ENCODE results near the gene IARS1. TPM values are rescaled to one million over a fixed set of nuclear protein-coding genes. Genes with fewer than 3 reads are reported as not detected.

IARS1 gene
- total RNA-seq, 6 donors from 2014 or later: 39.0 to 114 (median 71.9) TPM

- no peak overlapping the region for H3K27ac ChIP-seq
- H3K36me3 ChIP-seq: peaks cover 4 to 39% (median 9%) of the 10 kb centered on the region in 4 donors
- TF ChIP-seq POLR2A (IDR thresholded peaks at IDR 0.05): no peak
- TF ChIP-seq EP300 (IDR thresholded peaks at IDR 0.05): no peak
- TF ChIP-seq CTCF (IDR thresholded peaks at IDR 0.05): no peak
- no peak for TF ChIP-seq POLR2AphosphoS5 (IDR thresholded peaks at IDR 0.05)
- no peak for ATAC-seq (ENCODE audit: low FRiP score in 2 of 2)
- H3K4me3 ChIP-seq: no peak overlapping the region
- DNase-seq: no peak
- no peaks in the 10 kb centered on the region for H3K27me3 ChIP-seq
- H3K4me1 ChIP-seq: peaks cover 16 to 33% (median 22%) of the 10 kb centered on the region in 4 donors
- WGBS, 2 donors: 94 to 95% methylated on average over 5 of the region's 5 CpGs
- no peaks in the 10 kb centered on the region for H3K9me3 ChIP-seq
Observed at GRCh38 chr9:92289708-92290390, 3.6 kb downstream of the IARS1 start.

DNA sequence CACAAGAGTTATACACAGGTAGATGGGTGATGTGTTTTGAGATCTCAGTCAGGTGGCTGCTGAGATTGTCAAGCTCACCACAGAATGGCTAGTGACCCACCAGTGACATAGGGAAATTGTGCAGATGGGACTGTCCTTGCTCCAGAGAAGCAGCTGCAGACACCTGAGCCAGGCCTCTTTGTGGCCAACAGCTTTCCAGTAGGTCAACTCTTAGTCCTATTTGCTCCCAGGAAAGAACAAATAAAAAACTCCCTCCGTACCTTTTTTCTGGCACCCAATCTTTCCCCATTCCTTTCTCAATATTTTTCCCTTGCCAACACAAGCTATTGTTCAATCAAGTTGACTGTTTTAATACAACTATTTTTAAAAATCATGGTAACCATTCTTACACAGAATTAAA, 14.2 kb downstream of the IARS1 start:
- DNase-seq (no peak), ATAC-seq (ENCODE audit: low FRiP score in 2 of 2) (no peak)
- TF ChIP-seq CTCF (IDR thresholded peaks at IDR 0.05) (no peak), POLR2A (IDR thresholded peaks at IDR 0.05) (no peak), POLR2AphosphoS5 (IDR thresholded peaks at IDR 0.05) (no peak), EP300 (IDR thresholded peaks at IDR 0.05) (no peak)
- 98 to 100% methylated on average over 1 of the region's 1 CpG for WGBS, 2 donors
- Histone ChIP-seq H3K4me1 (no peaks in the 10 kb centered on the region), H3K4me3 (no peak overlapping the region), H3K36me3 (peaks cover 33 to 100% (median 75%) of the 10 kb centered on the region in 4 donors), H3K27me3 (no peaks in the 10 kb centered on the region), H3K9me3 (no peaks in the 10 kb centered on the region), H3K27ac (no peak overlapping the region)

- H3K4me1 ChIP-seq: no peaks in the 10 kb centered on the region
- WGBS, 2 donors: 88 to 94% methylated on average over 2 of the region's 2 CpGs
- DNase-seq: no peak
- H3K27me3 ChIP-seq: no peaks in the 10 kb centered on the region
- TF ChIP-seq CTCF (IDR thresholded peaks at IDR 0.05) (no peak), POLR2AphosphoS5 (IDR thresholded peaks at IDR 0.05) (no peak), EP300 (IDR thresholded peaks at IDR 0.05) (no peak), POLR2A (IDR thresholded peaks at IDR 0.05) (no peak)
- no peak overlapping the region for H3K4me3 ChIP-seq
- no peak for ATAC-seq (ENCODE audit: low FRiP score in 2 of 2)
- no peaks in the 10 kb centered on the region for H3K9me3 ChIP-seq
- peaks cover 41 to 100% (median 72%) of the 10 kb centered on the region in 4 donors for H3K36me3 ChIP-seq
- no peak overlapping the region for H3K27ac ChIP-seq
Observed at GRCh38 chr9:92278110-92278509, 15.4 kb downstream of the IARS1 start.

DNA sequence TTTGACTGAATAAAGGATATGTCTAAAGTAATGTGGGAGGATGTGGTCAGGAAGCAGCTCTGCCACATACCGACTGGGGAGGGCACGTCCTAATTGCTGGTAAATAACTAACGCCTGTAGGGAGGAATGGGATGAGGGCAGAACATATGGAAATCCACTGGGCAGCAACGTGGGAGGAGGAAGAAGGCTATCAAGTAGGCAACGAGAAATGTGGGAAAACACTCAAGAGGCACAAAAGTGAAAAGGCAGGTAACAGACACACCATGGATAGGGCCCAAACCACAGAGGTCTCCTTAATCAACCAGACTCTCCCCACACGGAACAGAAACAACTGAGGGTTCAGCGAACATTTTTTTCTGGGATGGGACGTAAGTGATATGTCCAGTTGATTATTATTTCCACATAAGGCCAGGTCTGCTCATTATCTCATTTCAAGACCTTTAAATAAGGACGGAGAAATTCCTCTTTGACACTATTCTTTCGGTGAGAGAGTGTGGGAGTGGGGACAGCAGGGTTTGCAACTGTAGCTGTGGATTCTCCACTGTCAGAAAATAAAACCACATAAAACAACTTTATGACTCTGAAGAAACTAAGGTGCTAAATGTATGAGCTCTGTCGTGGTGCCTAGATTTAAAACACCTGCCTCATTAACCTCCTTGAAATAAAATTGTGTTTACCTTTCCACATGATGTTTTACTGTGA, 17.0 kb downstream of the IARS1 start:
- Histone ChIP-seq H3K27me3 (no peaks in the 10 kb centered on the region), H3K4me1 (no peaks in the 10 kb centered on the region), H3K4me3 (no peak overlapping the region), H3K9me3 (no peaks in the 10 kb centered on the region), H3K36me3 (peaks cover 29 to 100% (median 71%) of the 10 kb centered on the region in 4 donors), H3K27ac (no peak overlapping the region)
- no peak for DNase-seq
- WGBS, 2 donors: 50 to 67% methylated on average over 11 of the region's 11 CpGs
- TF ChIP-seq POLR2AphosphoS5 (IDR thresholded peaks at IDR 0.05) (no peak), POLR2A (IDR thresholded peaks at IDR 0.05) (no peak), CTCF (IDR thresholded peaks at IDR 0.05) (no peak), EP300 (IDR thresholded peaks at IDR 0.05) (no peak)
- ATAC-seq (ENCODE audit: low FRiP score in 2 of 2): no peak
